ENCODE measurements around the gene SH3BGRL3. TPM values are rescaled to one million over a fixed set of nuclear protein-coding genes. Genes with fewer than 3 reads are reported as not detected.

The SH3BGRL3 gene
- total RNA-seq, 4 donors from 2014 or later, result 5.0 to 86.6 (median 52.3) TPM

GRCh38 chr1:26239936-26240335 is 40.0 kb upstream of the SH3BGRL3 start:
- no peak overlapping the region for H3K27ac ChIP-seq

GRCh38 chr1:26252718-26253117 is 27.2 kb upstream of the SH3BGRL3 start:
- DNase-seq, result no peak

More at GRCh38 chr1:26239936-26240335, 40.0 kb upstream of the SH3BGRL3 start:
- no peak overlapping the region for H3K4me3 ChIP-seq
- H3K27me3 ChIP-seq, result no peaks in the 10 kb centered on the region
- intact Hi-C loops (cut with DNase I; ENCODE audit: low total_unique reads), result no loop called here
- no peaks in the 10 kb centered on the region for H3K9me3 ChIP-seq
- no peaks in the 10 kb centered on the region for H3K36me3 ChIP-seq
- TF ChIP-seq CTCF (IDR thresholded peaks at IDR 0.05) (no peak), POLR2A (IDR thresholded peaks at IDR 0.05) (no peak)
- no peaks in the 10 kb centered on the region for H3K4me1 ChIP-seq
- no peak for DNase-seq

GRCh38 chr1:26254404-26254803 is 25.5 kb upstream of the SH3BGRL3 start:
- intact Hi-C loops (cut with DNase I; ENCODE audit: low total_unique reads), result no loop called here
- Histone ChIP-seq H3K4me1 (no peaks in the 10 kb centered on the region), H3K4me3 (no peak overlapping the region), H3K9me3 (no peaks in the 10 kb centered on the region), H3K36me3 (no peaks in the 10 kb centered on the region), H3K27ac (no peak overlapping the region), H3K27me3 (no peaks in the 10 kb centered on the region)
- TF ChIP-seq POLR2A (IDR thresholded peaks at IDR 0.05) (no peak), CTCF (IDR thresholded peaks at IDR 0.05) (no peak)
- no peak for DNase-seq

More at GRCh38 chr1:26252718-26253117, 27.2 kb upstream of the SH3BGRL3 start:
- Histone ChIP-seq H3K27ac (no peak overlapping the region), H3K4me1 (no peaks in the 10 kb centered on the region), H3K9me3 (no peaks in the 10 kb centered on the region), H3K36me3 (no peaks in the 10 kb centered on the region), H3K27me3 (no peaks in the 10 kb centered on the region), H3K4me3 (no peak overlapping the region)
- intact Hi-C loops (cut with DNase I; ENCODE audit: low total_unique reads), result no loop called here
- no peak for TF ChIP-seq CTCF (IDR thresholded peaks at IDR 0.05)
- no peak for TF ChIP-seq POLR2A (IDR thresholded peaks at IDR 0.05)

- no peak for DNase-seq
- Histone ChIP-seq H3K4me1 (no peaks in the 10 kb centered on the region), H3K36me3 (no peaks in the 10 kb centered on the region), H3K27me3 (no peaks in the 10 kb centered on the region), H3K27ac (no peak overlapping the region), H3K4me3 (no peak overlapping the region), H3K9me3 (no peaks in the 10 kb centered on the region)
- intact Hi-C loops (cut with DNase I; ENCODE audit: low total_unique reads), result no loop called here
- no peak for TF ChIP-seq POLR2A (IDR thresholded peaks at IDR 0.05)
- no peak for TF ChIP-seq CTCF (IDR thresholded peaks at IDR 0.05)
Observed at GRCh38 chr1:26257222-26257621, 22.7 kb upstream of the SH3BGRL3 start.

GRCh38 chr1:26259005-26259404 is 20.9 kb upstream of the SH3BGRL3 start:
- no peaks in the 10 kb centered on the region for H3K36me3 ChIP-seq
- no peak for DNase-seq

More at GRCh38 chr1:26259005-26259404, 20.9 kb upstream of the SH3BGRL3 start:
- Histone ChIP-seq H3K9me3 (no peaks in the 10 kb centered on the region), H3K27ac (no peak overlapping the region), H3K4me3 (no peak overlapping the region), H3K27me3 (no peaks in the 10 kb centered on the region), H3K4me1 (no peaks in the 10 kb centered on the region)
- intact Hi-C loops (cut with DNase I; ENCODE audit: low total_unique reads), result no loop called here
- TF ChIP-seq POLR2A (IDR thresholded peaks at IDR 0.05), result no peak
- TF ChIP-seq CTCF (IDR thresholded peaks at IDR 0.05), result no peak

Measured in uterus (tissue), 4 donors.